HepG2 (cell line): ENCODE measurements around the gene SBK2. TPM values are rescaled to one million over a fixed set of nuclear protein-coding genes. Genes with fewer than 3 reads are reported as not detected.

Source experiments
- AKAP8 ChIP-seq: sonication (generic); formaldehyde crosslinking; IDR thresholded peaks from 2 replicates; pipeline ENCODE4 v1.5.1; 2020; ENCODE audit warnings: mild to moderate bottlenecking, missing genetic modification reagents
- MTA1 ChIP-seq: sonication (generic); formaldehyde crosslinking; IDR thresholded peaks from 2 replicates; pipeline ENCODE4 v1.4.0; 2020; ENCODE audit warnings: missing genetic modification reagents, mild to moderate bottlenecking, borderline replicate concordance
- NAIF1 ChIP-seq: sonication (generic); formaldehyde crosslinking; IDR thresholded peaks from 2 replicates; pipeline ENCODE4 v1.5.0; 2020; ENCODE audit warnings: mild to moderate bottlenecking, missing genetic modification reagents, borderline replicate concordance
- NFKB2 ChIP-seq: sonication (generic); formaldehyde crosslinking; IDR thresholded peaks from 2 replicates; pipeline ENCODE4 v1.4.0; 2020; ENCODE audit warnings: missing genetic modification reagents, borderline replicate concordance
- NFYC ChIP-seq: IDR thresholded peaks from 2 replicates; pipeline ENCODE4 v1.6.1; 2016; ENCODE audit warnings: missing genetic modification reagents, missing compliant biosample characterization
- SRY ChIP-seq: sonication (generic); formaldehyde crosslinking; IDR thresholded peaks from 2 replicates; pipeline ENCODE4 v1.8.0; 2022; ENCODE audit warnings: mild to moderate bottlenecking, missing genetic modification reagents
- ZEB1 ChIP-seq: IDR thresholded peaks from 2 replicates; pipeline ENCODE4 v1.6.1; 2012; ENCODE audit warnings: mild to moderate bottlenecking, low read depth, inconsistent platforms; ENCODE audit not compliant: insufficient replicate concordance
- ZSCAN21 ChIP-seq: sonication (generic); formaldehyde crosslinking; IDR thresholded peaks from 2 replicates; pipeline ENCODE4 v1.8.0; 2022; ENCODE audit warnings: mild to moderate bottlenecking, missing genetic modification reagents, moderate library complexity, borderline replicate concordance
- ZSCAN31 ChIP-seq: sonication (generic); formaldehyde crosslinking; IDR thresholded peaks from 2 replicates; pipeline ENCODE4 v1.5.0; 2020; ENCODE audit warnings: low read depth, mild to moderate bottlenecking, missing genetic modification reagents
- polyA plus RNA-seq, 8 experiments: library from polyadenylated mRNA; depleted of rRNA in 3 of 8; stranded (reverse) in 7 of 8; unstranded in 1 of 8; fragments of >200 nt; fragmentation: Illumina TruSeq in 4 of 8; extraction: Trizol in 4 of 8; gene quantifications; 2 replicates each; pipeline versions ENCODE4 v1.2.1 to v1.2.3, GENCODE V29; 2011 to 2016; ENCODE audit warnings: low read depth in 4 of 8, missing spikeins in 1 of 8, mixed read lengths in 1 of 8; ENCODE audit not compliant: insufficient read depth in 1 of 8
- total RNA-seq, 5 experiments: library from RNA; depleted of rRNA; stranded (reverse); fragments of >200 nt; fragmentation: Illumina TruSeq; extraction: Trizol; gene quantifications; 2 replicates each; pipeline ENCODE4 v1.2.3, GENCODE V29; 2016; ENCODE audit warnings: low read depth in 1 of 5
- TF ChIP-seq, protein P1 (sequence below): sonication (generic); formaldehyde crosslinking; IDR thresholded peaks from 2 replicates; pipeline ENCODE4 v1.4.0; 2020; ENCODE audit warnings: mild to moderate bottlenecking, missing genetic modification reagents, borderline replicate concordance
- TF ChIP-seq, protein P2 (sequence below): IDR thresholded peaks from 2 replicates; pipeline ENCODE4 v1.6.1; 2016; ENCODE audit warnings: control low read depth
- TF ChIP-seq, protein P3 (sequence below): sonication (generic); formaldehyde crosslinking; conservative IDR thresholded peaks from 2 replicates; pipeline ENCODE4 v1.4.0; 2020; ENCODE audit warnings: missing genetic modification reagents
- TF ChIP-seq, protein P4 (sequence below): sonication (generic); formaldehyde crosslinking; IDR thresholded peaks from 2 replicates; pipeline ENCODE4 v1.9.0; 2021; ENCODE audit warnings: missing genetic modification reagents, borderline replicate concordance
- TF ChIP-seq, protein P5 (sequence below): sonication (generic); formaldehyde crosslinking; IDR thresholded peaks from 2 replicates; pipeline ENCODE4 v1.4.0; 2020; ENCODE audit warnings: missing genetic modification reagents

SBK2 gene
- total and polyA plus RNA-seq, 2 of the 13 experiments (the other 11 are each of a cell fraction or from before 2014, with no cell fraction given) = 0.24 TPM; not detected in 1

DNA sequence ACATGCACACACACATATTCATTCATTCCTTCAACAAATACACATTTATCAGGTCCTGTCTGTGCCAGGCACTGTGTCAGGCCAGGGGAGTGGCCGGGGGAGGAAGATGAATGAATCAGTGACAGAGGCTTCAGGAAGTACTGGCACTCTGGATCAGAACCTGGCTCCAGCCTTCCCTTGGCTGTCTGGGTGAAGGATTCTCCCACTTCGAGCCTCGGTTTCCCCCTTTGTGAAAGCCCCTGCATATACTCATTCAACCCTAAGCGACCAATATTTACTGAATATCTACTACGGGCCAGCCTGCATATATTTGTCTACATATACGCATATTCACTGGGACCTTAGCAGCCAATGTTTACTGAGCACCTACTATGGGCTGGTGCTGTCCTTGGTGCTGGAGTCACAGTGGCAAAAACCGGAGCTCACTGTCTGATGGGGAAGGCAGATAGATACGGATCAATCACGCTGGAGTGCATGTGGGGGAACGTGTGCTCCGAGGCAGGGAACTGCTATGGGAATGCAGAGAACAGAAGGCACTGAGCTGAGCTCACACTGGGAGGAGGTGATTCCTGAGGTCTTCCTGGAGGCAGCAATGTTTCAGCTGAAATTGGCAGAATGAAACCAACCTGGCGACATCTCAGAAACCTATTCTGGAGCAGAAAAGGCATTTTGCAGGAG lies 44.4 kb upstream of the SBK2 start (continued):
- TF ChIP-seq, protein P1, sequence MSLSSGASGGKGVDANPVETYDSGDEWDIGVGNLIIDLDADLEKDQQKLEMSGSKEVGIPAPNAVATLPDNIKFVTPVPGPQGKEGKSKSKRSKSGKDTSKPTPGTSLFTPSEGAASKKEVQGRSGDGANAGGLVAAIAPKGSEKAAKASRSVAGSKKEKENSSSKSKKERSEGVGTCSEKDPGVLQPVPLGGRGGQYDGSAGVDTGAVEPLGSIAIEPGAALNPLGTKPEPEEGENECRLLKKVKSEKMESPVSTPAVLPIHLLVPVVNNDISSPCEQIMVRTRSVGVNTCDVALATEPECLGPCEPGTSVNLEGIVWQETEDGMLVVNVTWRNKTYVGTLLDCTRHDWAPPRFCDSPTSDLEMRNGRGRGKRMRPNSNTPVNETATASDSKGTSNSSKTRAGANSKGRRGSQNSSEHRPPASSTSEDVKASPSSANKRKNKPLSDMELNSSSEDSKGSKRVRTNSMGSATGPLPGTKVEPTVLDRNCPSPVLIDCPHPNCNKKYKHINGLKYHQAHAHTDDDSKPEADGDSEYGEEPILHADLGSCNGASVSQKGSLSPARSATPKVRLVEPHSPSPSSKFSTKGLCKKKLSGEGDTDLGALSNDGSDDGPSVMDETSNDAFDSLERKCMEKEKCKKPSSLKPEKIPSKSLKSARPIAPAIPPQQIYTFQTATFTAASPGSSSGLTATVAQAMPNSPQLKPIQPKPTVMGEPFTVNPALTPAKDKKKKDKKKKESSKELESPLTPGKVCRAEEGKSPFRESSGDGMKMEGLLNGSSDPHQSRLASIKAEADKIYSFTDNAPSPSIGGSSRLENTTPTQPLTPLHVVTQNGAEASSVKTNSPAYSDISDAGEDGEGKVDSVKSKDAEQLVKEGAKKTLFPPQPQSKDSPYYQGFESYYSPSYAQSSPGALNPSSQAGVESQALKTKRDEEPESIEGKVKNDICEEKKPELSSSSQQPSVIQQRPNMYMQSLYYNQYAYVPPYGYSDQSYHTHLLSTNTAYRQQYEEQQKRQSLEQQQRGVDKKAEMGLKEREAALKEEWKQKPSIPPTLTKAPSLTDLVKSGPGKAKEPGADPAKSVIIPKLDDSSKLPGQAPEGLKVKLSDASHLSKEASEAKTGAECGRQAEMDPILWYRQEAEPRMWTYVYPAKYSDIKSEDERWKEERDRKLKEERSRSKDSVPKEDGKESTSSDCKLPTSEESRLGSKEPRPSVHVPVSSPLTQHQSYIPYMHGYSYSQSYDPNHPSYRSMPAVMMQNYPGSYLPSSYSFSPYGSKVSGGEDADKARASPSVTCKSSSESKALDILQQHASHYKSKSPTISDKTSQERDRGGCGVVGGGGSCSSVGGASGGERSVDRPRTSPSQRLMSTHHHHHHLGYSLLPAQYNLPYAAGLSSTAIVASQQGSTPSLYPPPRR (CRISPR knock-in tag) = 0 out of 2 replicates have a peak, but pooled peaks have one; percentile 6
- TF ChIP-seq, protein P2, sequence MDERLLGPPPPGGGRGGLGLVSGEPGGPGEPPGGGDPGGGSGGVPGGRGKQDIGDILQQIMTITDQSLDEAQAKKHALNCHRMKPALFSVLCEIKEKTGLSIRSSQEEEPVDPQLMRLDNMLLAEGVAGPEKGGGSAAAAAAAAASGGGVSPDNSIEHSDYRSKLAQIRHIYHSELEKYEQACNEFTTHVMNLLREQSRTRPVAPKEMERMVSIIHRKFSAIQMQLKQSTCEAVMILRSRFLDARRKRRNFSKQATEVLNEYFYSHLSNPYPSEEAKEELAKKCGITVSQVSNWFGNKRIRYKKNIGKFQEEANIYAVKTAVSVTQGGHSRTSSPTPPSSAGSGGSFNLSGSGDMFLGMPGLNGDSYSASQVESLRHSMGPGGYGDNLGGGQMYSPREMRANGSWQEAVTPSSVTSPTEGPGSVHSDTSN = no peak
- peak; percentile 29; the same call in 1 of the 2 replicates for TF ChIP-seq ZSCAN21 (CRISPR knock-in tag)
- no peak for TF ChIP-seq NAIF1 (CRISPR knock-in tag)
- TF ChIP-seq, protein P3, sequence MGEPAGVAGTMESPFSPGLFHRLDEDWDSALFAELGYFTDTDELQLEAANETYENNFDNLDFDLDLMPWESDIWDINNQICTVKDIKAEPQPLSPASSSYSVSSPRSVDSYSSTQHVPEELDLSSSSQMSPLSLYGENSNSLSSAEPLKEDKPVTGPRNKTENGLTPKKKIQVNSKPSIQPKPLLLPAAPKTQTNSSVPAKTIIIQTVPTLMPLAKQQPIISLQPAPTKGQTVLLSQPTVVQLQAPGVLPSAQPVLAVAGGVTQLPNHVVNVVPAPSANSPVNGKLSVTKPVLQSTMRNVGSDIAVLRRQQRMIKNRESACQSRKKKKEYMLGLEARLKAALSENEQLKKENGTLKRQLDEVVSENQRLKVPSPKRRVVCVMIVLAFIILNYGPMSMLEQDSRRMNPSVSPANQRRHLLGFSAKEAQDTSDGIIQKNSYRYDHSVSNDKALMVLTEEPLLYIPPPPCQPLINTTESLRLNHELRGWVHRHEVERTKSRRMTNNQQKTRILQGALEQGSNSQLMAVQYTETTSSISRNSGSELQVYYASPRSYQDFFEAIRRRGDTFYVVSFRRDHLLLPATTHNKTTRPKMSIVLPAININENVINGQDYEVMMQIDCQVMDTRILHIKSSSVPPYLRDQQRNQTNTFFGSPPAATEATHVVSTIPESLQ = no peak
- 0 out of 2 replicates have a peak, but pooled peaks have one; percentile 15 for TF ChIP-seq NFYC (CRISPR knock-in tag)
- TF ChIP-seq, protein P4, sequence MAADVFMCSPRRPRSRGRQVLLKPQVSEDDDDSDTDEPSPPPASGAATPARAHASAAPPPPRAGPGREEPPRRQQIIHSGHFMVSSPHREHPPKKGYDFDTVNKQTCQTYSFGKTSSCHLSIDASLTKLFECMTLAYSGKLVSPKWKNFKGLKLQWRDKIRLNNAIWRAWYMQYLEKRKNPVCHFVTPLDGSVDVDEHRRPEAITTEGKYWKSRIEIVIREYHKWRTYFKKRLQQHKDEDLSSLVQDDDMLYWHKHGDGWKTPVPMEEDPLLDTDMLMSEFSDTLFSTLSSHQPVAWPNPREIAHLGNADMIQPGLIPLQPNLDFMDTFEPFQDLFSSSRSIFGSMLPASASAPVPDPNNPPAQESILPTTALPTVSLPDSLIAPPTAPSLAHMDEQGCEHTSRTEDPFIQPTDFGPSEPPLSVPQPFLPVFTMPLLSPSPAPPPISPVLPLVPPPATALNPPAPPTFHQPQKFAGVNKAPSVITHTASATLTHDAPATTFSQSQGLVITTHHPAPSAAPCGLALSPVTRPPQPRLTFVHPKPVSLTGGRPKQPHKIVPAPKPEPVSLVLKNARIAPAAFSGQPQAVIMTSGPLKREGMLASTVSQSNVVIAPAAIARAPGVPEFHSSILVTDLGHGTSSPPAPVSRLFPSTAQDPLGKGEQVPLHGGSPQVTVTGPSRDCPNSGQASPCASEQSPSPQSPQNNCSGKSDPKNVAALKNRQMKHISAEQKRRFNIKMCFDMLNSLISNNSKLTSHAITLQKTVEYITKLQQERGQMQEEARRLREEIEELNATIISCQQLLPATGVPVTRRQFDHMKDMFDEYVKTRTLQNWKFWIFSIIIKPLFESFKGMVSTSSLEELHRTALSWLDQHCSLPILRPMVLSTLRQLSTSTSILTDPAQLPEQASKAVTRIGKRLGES (CRISPR knock-in tag) = 0 out of 2 replicates have a peak, but pooled peaks have one; percentile 45
- TF ChIP-seq MTA1 (CRISPR knock-in tag) = 0 out of 2 replicates have a peak, but pooled peaks have one; percentile 0
- 0 out of 2 replicates have a peak, but pooled peaks have one; percentile 60 for TF ChIP-seq SRY (CRISPR knock-in tag)
- TF ChIP-seq, protein P5, sequence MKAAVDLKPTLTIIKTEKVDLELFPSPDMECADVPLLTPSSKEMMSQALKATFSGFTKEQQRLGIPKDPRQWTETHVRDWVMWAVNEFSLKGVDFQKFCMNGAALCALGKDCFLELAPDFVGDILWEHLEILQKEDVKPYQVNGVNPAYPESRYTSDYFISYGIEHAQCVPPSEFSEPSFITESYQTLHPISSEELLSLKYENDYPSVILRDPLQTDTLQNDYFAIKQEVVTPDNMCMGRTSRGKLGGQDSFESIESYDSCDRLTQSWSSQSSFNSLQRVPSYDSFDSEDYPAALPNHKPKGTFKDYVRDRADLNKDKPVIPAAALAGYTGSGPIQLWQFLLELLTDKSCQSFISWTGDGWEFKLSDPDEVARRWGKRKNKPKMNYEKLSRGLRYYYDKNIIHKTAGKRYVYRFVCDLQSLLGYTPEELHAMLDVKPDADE (CRISPR knock-in tag) = no peak
- TF ChIP-seq AKAP8 = no peak; the same call in 1 of the 2 replicates
- 0 out of 2 replicates have a peak, but pooled peaks have one; percentile 63 for TF ChIP-seq NFKB2 (CRISPR knock-in tag)
- no peak for TF ChIP-seq ZSCAN31 (CRISPR knock-in tag)
- no peak for TF ChIP-seq ZEB1
